NCI-H748 (cell line): ENCODE results near the gene LRRC1.

Experiments
- DNase-seq: peaks from one replicate; lab custom pipeline; 2025; ENCODE audit not compliant: unreplicated experiment; lab: John Stamatoyannopoulos, UW

The LRRC1 gene

DNA sequence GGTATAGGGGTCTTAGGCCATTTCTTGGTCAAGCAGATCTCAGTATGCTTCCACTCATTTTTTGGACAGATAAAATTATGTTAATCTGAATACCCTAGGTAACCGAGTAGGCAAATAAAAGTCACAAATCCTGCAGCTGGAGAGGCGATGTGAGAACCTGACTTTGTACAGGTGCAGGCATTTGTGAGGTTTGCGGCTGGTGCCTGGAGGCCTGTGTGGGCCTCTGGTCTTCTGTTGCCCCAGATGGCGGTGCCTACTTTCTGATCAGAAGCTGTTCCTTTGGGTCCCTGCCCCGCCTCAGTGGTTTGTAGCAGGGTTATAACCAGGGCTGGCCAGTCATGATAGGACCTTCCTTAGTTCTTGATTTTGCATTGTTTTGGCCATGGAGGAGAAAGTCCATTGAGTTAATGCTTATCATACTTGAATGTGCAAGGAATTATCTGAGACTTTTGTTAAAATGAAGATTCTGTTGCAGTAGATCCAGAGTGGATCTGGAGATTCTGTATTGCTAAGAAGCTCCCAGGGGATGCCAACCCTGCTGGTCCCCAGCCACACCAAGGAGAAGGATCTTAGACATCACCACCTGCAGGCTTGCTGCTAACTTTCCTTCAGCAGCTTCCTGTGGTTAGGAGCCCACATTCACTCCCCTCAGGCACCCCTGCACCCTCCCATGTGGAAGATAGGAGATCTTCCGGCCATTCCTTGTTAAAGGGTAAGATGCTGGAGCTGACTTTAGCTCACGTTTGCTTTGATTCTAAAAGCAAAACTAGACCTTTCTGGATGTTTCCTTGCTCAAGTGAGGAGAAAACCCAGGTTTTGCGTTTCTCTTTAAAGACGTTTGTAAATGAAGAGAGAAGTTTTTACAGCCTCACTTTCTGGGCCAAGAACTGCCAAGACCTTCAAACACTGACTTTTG lies 50.7 kb downstream of the LRRC1 start:
- DNase-seq = no peak

DNA sequence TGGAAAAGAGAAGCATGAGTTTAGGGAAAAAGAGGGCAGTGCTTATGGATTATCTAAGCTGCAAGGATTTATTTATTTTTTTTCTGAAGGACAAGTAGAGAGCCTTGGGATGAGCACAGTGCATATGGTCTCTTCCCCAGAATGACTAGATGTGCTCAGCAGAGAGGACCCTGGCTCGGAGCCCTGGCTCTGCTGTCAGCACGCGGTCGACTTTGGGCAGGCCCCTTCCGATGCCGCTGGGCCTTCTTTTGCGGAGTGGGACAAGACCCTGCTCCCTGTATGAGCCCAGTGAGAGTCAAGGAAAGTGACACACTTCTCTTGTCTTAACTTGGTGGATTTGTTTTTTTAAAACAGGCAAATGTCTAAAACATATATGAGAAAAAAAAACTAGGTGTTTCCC lies 51.4 kb downstream of the LRRC1 start:
- no peak for DNase-seq

DNA sequence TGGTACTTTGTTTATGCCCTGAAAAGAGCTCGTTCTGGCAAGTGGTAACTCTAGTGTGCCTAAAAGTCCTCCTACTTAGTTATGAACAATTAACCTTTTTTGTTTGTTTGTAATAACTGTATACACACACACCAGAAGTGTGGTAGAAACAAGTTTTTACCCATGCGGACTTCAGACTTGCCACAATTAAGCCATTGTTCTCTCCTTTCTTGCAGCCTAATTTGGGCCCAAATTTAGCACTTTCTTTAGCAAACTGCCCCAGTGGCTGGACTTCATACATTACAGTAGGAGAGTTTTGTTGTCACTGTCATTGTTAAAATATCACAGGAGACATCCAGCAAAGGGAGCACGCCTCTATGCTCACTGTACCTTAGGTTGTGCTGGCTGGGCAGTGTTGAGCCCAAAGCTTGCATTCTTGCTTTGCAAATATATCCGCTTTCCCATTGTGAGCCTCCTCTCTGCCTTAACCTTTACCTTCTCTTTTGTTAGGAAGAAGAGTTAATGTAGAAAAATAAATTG lies 53.0 kb downstream of the LRRC1 start:
- DNase-seq = no peak

DNA sequence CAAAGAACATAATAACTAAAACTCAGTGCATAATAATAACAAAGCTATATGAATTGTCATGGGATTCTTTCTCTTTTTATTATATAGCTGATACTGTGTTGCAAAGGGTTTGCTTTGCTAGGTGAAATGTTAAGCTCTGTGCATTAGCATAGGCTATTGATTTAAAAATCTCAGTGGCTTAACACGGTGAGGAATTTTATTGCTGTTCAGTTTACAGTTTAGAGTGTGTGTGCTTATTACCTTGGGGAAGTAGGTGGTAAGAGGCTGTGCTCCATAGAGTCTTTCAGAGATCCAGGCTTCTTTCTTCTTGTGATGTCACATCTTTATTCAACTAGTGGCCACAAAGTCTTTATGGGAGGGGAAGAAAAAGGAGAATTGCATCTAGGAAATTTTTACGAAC lies 55.7 kb downstream of the LRRC1 start:
- no peak for DNase-seq

DNA sequence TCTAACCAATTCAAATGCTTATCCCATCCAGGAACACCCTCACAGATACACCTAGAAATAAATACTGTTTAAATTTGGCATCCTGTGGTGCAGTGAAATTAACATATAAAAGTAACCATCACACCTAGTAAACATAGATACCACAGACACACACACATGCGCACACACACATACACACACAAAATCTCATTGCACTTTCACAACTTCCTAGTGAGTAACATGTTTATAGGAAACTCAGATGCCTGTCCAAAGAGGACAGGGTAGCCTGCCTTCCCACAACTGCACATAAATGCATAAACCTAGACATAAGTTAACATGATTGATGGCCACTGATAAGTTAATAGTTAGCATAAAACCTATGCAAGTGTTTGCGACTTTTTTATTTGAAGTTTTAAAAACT lies 56.8 kb downstream of the LRRC1 start:
- DNase-seq = no peak

DNA sequence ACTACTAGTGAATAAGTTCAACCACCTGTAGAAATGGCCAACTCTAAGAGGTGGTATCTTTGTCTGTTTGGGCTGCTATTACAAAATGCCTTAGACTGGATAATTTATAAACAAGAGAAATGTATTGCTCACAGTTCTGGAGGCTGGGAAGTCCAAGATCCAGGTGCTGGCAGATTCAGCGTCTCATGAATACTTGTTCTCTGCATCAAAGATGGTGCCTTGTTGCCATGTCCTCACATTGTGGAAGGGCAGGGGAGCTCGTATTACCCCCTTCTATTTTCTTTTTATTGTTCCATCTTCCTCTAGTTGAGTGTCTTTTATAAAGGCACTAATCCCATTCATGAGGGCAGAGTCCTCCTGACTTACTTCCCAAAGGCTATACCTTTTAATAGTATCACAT lies 58.0 kb downstream of the LRRC1 start:
- no peak for DNase-seq

DNA sequence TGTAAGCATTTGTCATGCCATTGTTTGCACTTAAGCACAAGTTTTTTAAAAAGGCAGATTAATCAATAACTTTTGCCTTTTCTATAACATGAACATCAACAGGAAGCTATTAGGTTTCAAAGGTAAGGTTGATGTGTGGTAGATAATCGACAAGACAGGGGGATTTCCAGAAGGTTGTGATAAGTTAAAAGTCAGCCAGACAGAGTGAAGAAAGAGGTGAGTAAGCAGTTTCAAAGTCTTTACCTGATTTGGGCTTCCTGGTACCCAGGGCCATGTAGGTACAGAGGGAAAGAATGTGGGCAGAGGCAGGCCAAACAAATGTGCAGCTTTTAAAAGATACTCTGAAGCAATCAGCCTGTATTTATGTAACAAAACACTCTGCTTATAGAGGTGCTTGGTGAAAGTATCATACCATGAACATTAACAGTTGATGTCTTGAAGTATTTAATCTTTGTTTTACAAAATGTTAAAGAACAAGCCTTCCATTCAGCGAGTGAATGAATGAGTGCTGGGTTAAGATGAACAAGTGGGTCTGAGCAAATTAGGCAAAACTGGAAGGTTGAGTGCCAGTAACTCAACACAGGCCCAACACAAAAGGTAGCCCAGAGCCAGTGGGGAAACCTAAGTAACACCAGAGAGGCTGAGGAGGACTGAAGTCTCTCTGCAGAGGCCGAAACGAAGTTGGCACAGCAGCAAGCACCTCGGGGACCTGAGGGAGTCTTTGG lies 60.2 kb downstream of the LRRC1 start:
- no peak for DNase-seq

DNA sequence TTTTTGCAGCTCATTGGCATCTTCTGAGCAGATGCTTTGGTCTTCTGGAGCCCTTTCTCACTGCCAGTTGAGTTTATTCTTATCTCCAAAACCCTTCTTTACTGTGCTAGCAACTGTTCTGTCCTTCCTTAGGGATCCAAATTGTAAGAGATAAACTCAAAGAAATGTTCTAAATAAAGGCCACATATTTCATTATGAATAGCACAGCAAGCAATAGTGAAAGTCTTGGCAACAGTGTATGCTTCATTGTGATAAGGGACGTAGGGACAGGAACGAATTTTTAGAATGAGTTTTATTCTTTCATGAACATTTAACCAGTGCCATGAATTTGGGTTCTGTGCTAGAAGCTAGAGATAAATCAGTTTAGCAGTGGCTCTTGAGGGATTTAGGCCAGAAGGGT lies 61.1 kb downstream of the LRRC1 start:
- no peak for DNase-seq

DNA sequence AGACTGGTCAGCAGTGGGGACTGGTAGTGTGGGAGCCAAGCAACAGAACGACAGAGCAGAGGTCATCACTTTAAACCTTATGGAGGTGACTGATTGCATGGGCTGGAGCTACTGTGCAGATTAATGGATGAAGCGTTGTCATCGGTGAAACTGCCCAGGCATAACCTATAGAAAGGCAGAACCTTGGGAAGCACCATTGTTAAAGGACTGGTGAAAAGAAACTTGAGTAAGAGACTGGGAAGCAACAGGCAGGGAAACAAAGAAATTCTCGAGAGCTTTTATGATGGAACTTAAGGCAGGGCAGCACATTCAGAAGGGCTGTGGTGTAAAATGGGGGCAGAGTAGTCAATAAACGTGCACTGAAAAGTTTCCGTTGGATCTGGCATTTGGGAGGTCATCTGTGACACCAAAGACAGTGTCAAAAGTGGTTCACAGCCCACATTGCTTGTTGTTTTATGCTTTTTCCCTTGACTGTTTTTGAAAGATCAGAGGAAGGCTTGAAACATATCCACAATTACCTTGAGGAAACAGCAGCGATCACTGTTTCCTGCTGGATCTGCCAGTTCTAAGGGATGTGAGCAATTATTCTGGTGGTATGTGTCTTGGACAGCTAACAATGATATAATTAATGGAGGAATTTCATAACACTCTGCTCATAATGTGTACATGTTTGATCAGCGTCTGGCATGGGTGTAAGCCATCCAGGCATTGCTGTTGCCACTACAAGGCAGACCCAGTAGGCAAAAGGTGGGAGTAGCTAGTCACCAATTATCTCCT lies 62.7 kb downstream of the LRRC1 start:
- DNase-seq = no peak

DNA sequence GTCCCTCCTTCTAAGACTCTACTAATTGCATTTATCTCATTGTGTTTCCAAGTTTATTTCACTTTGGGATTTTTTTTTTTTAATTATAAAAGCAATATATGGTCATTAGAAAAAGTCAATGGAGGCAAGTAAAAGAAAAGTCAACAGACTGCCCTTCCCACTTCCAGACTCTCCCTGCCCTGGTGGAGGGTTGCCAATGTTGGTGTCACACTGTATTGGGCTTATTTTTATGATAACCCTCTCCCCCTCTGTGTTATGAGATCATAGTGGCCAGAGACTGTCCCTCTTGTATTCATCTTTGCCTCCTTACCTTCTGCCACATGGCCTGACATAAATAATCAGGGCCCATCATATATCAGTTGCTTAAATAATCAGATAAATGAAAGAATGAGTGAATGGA lies 63.4 kb downstream of the LRRC1 start:
- DNase-seq = no peak

DNA sequence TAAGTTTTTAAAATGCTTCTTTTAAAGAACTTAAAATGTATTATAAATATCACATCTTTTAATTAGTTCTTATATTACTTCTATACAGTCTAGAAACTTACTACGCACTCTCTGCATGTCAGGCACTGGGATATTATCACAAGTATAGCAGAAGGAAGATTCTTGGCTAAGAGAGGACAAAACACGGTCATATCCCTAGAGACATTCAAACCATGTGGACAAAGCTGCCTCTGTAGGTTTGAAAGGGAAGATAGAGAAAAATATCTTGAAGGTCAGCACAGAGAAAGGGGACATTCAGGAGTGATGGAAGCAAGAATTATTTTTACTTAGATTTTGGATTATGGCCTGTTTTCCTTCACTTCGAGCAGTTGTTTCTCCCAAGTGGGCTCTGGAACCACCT lies 64.1 kb downstream of the LRRC1 start:
- DNase-seq = no peak

DNA sequence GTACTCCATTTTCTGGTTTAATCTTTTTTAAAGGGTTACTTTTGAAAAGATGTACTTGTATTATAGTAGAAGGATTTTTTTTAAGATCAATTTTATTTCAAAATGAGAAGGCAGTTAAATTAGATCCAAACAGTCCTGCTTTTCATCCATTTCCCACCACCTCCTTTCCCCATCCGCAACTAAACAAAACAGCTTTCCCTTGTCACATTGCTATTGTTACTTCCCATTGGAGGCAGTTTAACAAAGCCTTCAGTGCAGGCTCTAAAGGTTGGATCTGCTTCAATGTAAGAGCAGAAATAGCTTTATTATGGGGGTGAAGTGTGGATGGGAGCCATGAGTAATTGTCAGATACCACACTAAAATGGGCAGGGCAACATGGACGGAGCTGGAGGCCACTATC lies 65.7 kb downstream of the LRRC1 start:
- no peak for DNase-seq

DNA sequence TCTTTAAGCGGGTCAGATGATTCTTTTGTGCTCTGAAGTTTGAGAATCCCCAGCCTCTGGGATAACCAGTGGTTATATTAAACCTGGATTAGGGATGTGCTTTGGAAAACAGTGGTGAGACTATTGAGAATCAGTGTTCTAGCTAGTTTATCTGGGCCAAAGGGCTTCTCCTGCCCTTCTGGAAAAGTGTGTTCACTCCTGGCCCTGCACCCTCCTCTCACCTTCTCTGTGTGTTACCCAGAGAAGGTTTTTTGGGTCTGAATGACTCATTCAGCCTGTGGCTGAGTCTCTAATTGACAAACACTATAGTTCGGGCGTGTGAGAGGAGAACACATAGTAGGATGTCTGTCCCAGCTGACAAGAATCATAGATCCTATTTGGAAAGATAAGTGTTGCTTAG lies 66.7 kb downstream of the LRRC1 start:
- DNase-seq = no peak

DNA sequence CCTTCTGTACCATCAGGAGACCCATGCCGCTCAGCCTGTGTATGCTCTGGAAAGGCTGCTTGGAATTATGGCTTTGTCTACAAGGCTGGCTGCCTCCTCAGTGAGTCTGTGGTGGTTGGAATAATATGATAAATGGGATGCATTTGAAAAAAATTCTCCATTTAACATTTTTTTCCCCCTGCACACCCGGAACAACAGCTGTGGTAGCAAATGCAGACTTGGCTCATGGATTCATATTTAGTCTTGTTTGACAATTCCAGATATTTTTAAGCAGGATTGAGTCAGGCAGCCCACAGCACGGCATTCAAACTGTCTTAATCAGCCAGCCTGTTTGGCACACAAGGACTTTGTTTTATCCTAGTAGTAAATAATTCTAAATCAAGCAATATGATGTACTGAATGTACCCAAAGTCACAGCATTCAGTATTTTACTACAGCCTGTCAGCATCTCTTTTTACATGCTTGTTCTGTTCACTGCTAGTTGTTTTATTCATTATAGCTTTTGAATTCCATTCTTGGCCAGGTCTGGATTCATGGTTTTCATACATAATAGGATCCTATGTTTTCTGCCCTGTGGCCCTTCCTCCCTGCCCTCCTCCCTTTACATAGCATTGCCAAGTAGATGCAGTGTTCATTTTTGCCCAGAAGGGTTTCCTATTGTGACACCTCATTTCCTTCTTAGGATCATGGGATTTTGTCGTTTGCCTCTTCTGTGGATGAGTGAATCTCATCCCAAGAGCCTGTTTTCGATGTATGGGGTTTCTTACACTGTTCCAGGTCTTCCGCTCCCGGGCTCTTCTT lies 68.1 kb downstream of the LRRC1 start:
- DNase-seq = no peak

DNA sequence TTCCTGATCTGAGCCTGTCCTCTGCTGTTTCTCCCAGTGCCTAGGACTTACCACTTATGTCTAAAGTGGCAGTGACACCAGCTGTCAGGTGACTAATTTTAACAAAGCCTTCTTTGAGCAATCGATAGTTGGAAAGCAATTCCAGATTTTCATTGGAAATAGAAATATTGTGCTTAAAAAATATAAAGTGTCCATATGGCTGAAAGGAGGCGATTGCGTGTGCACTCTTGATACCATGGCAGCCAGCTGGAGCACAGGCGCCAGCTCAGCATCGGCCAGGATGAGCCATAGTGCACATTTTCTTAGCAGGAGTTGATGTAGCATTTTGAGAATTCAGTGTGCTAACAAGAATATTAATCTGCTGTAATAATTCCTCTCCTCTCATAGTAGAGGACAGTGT lies 70.0 kb downstream of the LRRC1 start:
- no peak for DNase-seq

DNA sequence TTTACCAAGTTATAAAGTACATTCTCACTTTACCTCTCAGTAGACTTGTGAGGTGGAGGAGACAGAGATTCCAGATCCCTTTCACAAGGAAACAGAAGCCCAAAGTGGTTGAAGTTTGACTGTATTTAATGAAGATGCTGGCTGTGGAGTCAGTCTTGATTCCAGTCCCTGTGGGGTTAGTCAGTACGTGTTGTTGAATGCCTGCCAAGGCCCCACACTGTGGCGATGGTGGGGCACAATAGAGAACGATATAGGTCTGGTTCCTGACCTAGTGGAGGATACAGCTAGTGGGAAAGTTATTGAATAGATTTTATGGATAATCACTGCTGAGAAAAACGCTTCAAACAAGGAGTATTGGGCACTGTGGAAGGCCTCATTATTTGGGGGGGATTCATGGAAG lies 71.4 kb downstream of the LRRC1 start:
- peak; percentile 18 for DNase-seq

DNA sequence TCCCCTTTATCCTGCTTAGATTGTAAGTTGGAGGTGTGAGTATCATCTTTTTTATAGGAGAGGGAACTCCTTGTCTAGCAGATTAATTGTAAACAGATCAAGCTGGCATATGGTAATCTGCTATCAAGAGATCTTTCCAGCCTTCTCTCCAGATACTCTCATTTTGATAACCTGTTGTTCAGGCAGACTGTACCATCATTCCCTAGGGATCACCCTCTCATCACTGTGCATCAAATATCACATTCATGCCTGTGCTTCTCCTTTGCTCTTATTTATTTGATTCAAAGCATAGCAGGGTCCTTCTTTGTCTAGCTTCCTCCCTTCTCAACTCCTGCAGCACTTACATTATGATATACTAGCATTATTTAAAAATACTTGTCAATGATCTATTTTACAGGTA lies 73.8 kb downstream of the LRRC1 start:
- DNase-seq = no peak

DNA sequence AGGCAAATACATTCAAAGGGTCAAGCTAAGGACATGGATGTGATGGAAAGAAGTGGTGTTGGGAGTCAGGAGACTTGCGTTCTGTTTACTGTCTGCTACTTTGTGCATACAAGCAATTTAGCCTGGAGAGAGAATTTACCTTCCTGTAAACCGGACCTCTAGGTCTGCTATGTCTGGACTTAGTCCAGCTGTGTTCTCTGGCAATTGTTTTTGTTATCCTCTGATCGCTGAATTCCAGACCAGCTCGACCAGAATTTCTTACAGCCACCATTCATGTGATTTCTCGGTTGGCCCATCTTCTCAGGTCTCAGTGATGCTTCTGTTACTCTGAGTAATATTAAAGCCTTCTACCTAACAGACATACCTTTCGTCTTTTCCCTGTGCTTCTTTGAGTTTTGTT lies 75.2 kb downstream of the LRRC1 start:
- DNase-seq = no peak

DNA sequence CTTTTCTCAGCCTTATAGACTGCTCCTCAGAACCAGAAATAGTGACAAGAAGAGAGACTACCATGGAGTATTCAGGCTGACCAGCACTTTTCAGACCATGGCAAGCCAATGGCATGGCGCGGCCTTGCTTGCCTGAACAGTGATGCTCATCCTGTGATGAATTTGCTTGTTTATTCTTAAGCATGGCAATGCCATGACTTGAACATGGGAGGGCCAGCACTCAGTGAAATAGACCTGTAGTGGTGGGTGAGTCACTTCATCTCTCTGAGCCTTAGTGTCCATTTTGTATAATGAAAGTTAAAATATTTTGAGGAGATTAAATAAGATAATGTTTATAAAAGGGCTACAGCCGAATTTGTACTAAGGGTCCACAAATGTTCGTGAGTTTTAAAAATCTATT lies 79.1 kb downstream of the LRRC1 start:
- no peak for DNase-seq

DNA sequence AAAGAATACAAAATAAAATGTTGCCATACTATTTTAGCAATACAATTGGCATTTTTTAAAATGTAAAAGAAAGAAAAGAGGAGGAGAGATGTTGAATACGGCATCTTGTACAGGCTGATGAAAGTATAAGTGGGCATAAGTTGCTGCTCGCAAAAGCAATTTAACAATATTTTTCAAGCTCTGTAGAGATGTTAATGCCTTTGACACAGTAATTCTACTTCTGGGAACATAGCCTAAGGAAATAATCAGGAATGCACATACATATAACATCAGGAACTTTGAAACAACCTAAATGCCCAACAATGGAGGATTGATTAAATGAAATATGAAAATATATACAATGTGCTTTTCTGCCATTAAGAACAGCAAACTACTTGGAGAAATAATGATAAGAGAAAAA lies 80.2 kb downstream of the LRRC1 start:
- DNase-seq = no peak

DNA sequence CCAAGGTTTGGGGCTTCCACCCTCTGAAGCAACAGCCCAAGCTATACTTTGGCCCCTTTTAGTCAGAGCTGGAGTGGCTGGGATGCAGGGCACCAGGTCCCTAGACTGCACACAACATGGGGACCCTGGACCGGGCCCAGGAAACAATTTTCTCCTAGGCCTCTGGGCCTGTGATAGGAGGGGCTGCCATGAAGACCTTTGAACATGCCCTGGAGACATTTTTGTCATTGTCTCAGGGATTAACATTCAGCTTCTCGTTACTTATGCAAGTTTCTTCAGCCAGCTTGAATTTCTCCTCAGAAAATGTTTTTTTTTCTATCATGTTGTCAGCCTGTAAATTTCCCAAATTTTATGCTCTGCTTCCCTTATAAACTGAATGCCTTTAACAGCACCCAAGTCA lies 82.3 kb downstream of the LRRC1 start:
- DNase-seq = no peak
